Measurements from ENCODE around the gene MALAT1.
A peak's percentile ranks its signal among the peaks of the same experiment; 100 is the strongest.

The MALAT1 gene

GRCh38 chr11:65479184-65480145, 19.4 kb upstream of the MALAT1 start:
- no peak for DNase-seq

GRCh38 chr11:65482306-65482850, 16.5 kb upstream of the MALAT1 start:
- DNase-seq = no peak

GRCh38 chr11:65485920-65486219, 13.0 kb upstream of the MALAT1 start:
- DNase-seq = no peak

GRCh38 chr11:65486570-65487466, 12.0 kb upstream of the MALAT1 start:
- DNase-seq = no peak

- DNase-seq = no peak
These were observed 11.2 kb upstream of the MALAT1 start for GRCh38 chr11:65487467-65488272.

GRCh38 chr11:65488273-65489034, 10.4 kb upstream of the MALAT1 start:
- no peak for DNase-seq

GRCh38 chr11:65489035-65489705, 9.7 kb upstream of the MALAT1 start:
- DNase-seq = no peak

- DNase-seq = no peak
These were observed 9.0 kb upstream of the MALAT1 start for GRCh38 chr11:65489706-65490320.

- DNase-seq = no peak
These were observed 7.7 kb upstream of the MALAT1 start for GRCh38 chr11:65491163-65491465.

- DNase-seq = no peak
These were observed 7.0 kb upstream of the MALAT1 start for GRCh38 chr11:65491614-65492386.

- DNase-seq = no peak
These were observed 6.5 kb upstream of the MALAT1 start for GRCh38 chr11:65492387-65492636.

- no peak for DNase-seq
These were observed 6.0 kb upstream of the MALAT1 start for GRCh38 chr11:65492637-65493366.

GRCh38 chr11:65493367-65494176, 5.3 kb upstream of the MALAT1 start:
- no peak for DNase-seq

- no peak for DNase-seq
These were observed 2.3 kb upstream of the MALAT1 start for GRCh38 chr11:65496304-65497140.

GRCh38 chr11:65497141-65498041, 1.5 kb upstream of the MALAT1 start:
- peak; percentile 99 for DNase-seq

- DNase-seq = peak; percentile 56 to 58
These were observed 661 bp upstream of the MALAT1 start for GRCh38 chr11:65498042-65498726.

GRCh38 chr11:65498727-65498976, 193 bp upstream of the MALAT1 start:
- DNase-seq = no peak

Data from stimulated activated CD4-positive, alpha-beta T cell treated with anti-CD3 and anti-CD28 coated beads, Interleukin-2, amount 100 ng/mL, for 48 hours (primary cell).